NB4 (cell line): ENCODE results near the gene KRTAP1-4.

Experiments
- CTCF ChIP-seq: IDR thresholded peaks from one replicate; pipeline ENCODE4 v1.5.1; 2012; ENCODE audit warnings: low read depth, low read length
- MAX ChIP-seq: IDR thresholded peaks from 2 replicates; pipeline ENCODE4 v1.6.1; 2011; ENCODE audit warnings: low read depth, low read length
- MYC ChIP-seq: IDR thresholded peaks from 2 replicates; pipeline ENCODE4 v1.6.1; 2011; ENCODE audit warnings: low read depth, low read length
- POLR2A ChIP-seq: IDR thresholded peaks from 2 replicates; pipeline ENCODE4 v1.6.1; 2011; ENCODE audit warnings: mild to moderate bottlenecking; ENCODE audit not compliant: insufficient read length; ENCODE audit errors: extremely low read depth

- TF ChIP-seq CTCF (no peak), POLR2A (no peak), MAX (no peak), MYC (no peak)
Measured at GRCh38 chr17:41013181-41013580, 16.8 kb downstream of the KRTAP1-4 start.
